KMS-11 (cell line): ENCODE measurements around the gene DNAJC4.

Source experiments
- H2AFZ ChIP-seq: fragments of 200-600 bp; sonication (generic); 2 replicates; pipeline ENCODE4 v1.6.1; 2016; ENCODE audit warnings: antibody characterized with exemption, mixed run types, low read depth
- H3K27ac ChIP-seq: fragments of 200-600 bp; sonication (generic); 2 replicates; pipeline ENCODE4 v1.6.1; 2016; ENCODE audit warnings: mild to moderate bottlenecking, mixed run types
- H3K27me3 ChIP-seq: fragments of 200-600 bp; sonication (generic); 2 replicates; pipeline ENCODE4 v1.6.1; 2017; ENCODE audit warnings: mild to moderate bottlenecking, low read depth, mixed run types, moderate library complexity; ENCODE audit not compliant: insufficient read depth
- H3K36me3 ChIP-seq: fragments of 200-600 bp; sonication (generic); 2 replicates; pipeline ENCODE4 v1.6.1; 2017; ENCODE audit warnings: mild to moderate bottlenecking, mixed run types; ENCODE audit not compliant: insufficient read depth
- H3K4me1 ChIP-seq: fragments of 200-600 bp; sonication (generic); 2 replicates; pipeline ENCODE4 v1.6.1; 2016; ENCODE audit warnings: mild to moderate bottlenecking, low read depth, mixed run types; ENCODE audit not compliant: poor library complexity, severe bottlenecking
- H3K4me2 ChIP-seq: fragments of 200-600 bp; sonication (generic); 2 replicates; pipeline ENCODE4 v1.7.0; 2016; ENCODE audit warnings: mild to moderate bottlenecking, mixed run types
- H3K4me3 ChIP-seq: fragments of 200-600 bp; sonication (generic); IDR thresholded peaks from 2 replicates; pipeline ENCODE4 v1.6.1; 2017; ENCODE audit warnings: low read depth, low read length, mixed read lengths; ENCODE audit not compliant: insufficient read depth
- H3K79me2 ChIP-seq: fragments of 200-600 bp; sonication (generic); 2 replicates; pipeline ENCODE4 v1.6.1; 2016; ENCODE audit warnings: low read depth, mixed run types; ENCODE audit not compliant: insufficient read depth
- H3K9ac ChIP-seq: fragments of 200-600 bp; sonication (generic); 2 replicates; pipeline ENCODE4 v1.6.1; 2016; ENCODE audit warnings: mild to moderate bottlenecking, mixed run types
- H4K20me1 ChIP-seq: fragments of 200-600 bp; sonication (generic); 2 replicates; pipeline ENCODE4 v1.6.1; 2016; ENCODE audit warnings: mild to moderate bottlenecking, mixed run types; ENCODE audit not compliant: insufficient read depth
- TF ChIP-seq, protein P1 (sequence below): fragments of 200-600 bp; sonication (generic); conservative IDR thresholded peaks from 2 replicates; pipeline ENCODE4 v1.6.1; 2017; ENCODE audit warnings: low read depth, mild to moderate bottlenecking, antibody characterized with exemption, low read length, moderate library complexity, mixed read lengths

The DNAJC4 gene

DNA sequence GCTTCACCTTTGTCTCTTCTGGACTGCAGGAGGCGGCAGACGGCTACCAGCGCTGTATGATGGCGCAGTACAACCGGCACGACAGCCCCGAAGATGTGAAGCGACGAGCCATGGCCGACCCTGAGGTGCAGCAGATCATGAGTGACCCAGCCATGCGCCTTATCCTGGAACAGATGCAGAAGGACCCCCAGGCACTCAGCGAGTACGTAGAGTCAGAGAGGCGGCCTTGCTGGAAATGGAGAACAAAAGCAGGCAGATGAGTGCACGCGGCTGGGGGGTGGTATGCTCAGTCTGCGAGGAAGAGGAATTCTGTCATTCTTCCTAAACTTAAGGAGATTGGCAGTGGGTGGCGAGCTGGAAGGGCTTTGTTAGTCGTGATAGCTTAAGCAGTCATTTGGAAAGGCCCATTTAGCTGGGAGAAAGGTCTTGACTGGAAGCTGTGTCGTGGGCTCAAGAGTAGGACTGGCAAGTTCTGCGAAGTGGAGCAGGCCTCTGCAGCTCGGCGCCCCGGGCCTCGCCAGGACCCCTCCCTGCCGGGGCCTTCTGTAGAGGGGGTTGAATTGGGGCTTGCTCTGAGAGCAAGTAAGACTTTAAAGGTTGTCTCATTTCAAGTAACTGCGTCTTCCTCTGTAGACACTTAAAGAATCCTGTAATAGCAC lies 26.8 kb upstream of the DNAJC4 start:
- Histone ChIP-seq H3K4me1 (peaks cover 40% of the 10 kb centered on the region), H3K4me3 (no peak overlapping the region), H3K4me2 (no peak overlapping the region; the same call in 1 of the 2 replicates), H3K36me3 (peaks cover 23% of the 10 kb centered on the region; the same call in 1 of the 2 replicates), H2AFZ (no peak overlapping the region), H3K27me3 (no peaks in the 10 kb centered on the region), H3K27ac (no peak overlapping the region), H3K79me2 (peaks cover 8% of the 10 kb centered on the region; the same call in 1 of the 2 replicates), H3K9ac (no peak overlapping the region), H4K20me1 (0 out of 2 replicates have a peak, but pooled peaks cover 6% of the 10 kb centered on the region)
- TF ChIP-seq, protein P1, sequence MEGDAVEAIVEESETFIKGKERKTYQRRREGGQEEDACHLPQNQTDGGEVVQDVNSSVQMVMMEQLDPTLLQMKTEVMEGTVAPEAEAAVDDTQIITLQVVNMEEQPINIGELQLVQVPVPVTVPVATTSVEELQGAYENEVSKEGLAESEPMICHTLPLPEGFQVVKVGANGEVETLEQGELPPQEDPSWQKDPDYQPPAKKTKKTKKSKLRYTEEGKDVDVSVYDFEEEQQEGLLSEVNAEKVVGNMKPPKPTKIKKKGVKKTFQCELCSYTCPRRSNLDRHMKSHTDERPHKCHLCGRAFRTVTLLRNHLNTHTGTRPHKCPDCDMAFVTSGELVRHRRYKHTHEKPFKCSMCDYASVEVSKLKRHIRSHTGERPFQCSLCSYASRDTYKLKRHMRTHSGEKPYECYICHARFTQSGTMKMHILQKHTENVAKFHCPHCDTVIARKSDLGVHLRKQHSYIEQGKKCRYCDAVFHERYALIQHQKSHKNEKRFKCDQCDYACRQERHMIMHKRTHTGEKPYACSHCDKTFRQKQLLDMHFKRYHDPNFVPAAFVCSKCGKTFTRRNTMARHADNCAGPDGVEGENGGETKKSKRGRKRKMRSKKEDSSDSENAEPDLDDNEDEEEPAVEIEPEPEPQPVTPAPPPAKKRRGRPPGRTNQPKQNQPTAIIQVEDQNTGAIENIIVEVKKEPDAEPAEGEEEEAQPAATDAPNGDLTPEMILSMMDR = no peak

DNA sequence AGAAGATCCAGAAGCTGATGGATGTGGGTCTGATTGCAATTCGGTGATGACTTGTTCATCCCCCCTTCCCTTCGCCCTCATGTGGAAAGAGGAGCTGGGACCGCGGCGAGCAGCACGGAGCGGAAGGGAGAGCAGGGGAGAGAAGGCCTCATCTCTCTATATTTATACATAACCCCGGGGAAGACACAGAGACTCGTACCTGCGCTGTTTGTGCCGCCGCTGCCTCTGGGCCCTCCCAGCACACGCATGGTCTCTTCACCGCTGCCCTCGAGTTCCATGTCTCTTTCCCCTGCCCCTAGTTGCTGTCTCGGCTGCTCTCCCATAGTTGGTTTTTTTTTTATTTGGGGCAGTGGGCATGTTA lies 26.3 kb upstream of the DNAJC4 start:
- Histone ChIP-seq H4K20me1 (0 out of 2 replicates have a peak, but pooled peaks cover 6% of the 10 kb centered on the region), H2AFZ (no peak overlapping the region), H3K79me2 (peaks cover 8% of the 10 kb centered on the region; the same call in 1 of the 2 replicates), H3K4me2 (no peak overlapping the region; the same call in 1 of the 2 replicates), H3K4me1 (peaks cover 40% of the 10 kb centered on the region), H3K27ac (no peak overlapping the region), H3K9ac (no peak overlapping the region), H3K27me3 (no peaks in the 10 kb centered on the region), H3K4me3 (no peak overlapping the region), H3K36me3 (peaks cover 18% of the 10 kb centered on the region; the same call in 1 of the 2 replicates)
- TF ChIP-seq, protein P1 = no peak

GRCh38 chr11:64204464-64204989 lies 25.8 kb upstream of the DNAJC4 start:
- TF ChIP-seq, protein P1 = peak; percentile 73
- H3K9ac ChIP-seq = no peak overlapping the region
- no peak overlapping the region for H2AFZ ChIP-seq
- peaks cover 18% of the 10 kb centered on the region; the same call in 1 of the 2 replicates for H3K36me3 ChIP-seq
- peaks cover 40% of the 10 kb centered on the region for H3K4me1 ChIP-seq
- H3K4me2 ChIP-seq = no peak overlapping the region; the same call in 1 of the 2 replicates
- 0 out of 2 replicates have a peak, but pooled peaks cover 6% of the 10 kb centered on the region for H4K20me1 ChIP-seq
- no peaks in the 10 kb centered on the region for H3K27me3 ChIP-seq
- peak overlapping the region; percentile 2; the same call in 1 of the 2 replicates for H3K27ac ChIP-seq
- H3K79me2 ChIP-seq = peaks cover 8% of the 10 kb centered on the region; the same call in 1 of the 2 replicates
- no peak overlapping the region for H3K4me3 ChIP-seq

DNA sequence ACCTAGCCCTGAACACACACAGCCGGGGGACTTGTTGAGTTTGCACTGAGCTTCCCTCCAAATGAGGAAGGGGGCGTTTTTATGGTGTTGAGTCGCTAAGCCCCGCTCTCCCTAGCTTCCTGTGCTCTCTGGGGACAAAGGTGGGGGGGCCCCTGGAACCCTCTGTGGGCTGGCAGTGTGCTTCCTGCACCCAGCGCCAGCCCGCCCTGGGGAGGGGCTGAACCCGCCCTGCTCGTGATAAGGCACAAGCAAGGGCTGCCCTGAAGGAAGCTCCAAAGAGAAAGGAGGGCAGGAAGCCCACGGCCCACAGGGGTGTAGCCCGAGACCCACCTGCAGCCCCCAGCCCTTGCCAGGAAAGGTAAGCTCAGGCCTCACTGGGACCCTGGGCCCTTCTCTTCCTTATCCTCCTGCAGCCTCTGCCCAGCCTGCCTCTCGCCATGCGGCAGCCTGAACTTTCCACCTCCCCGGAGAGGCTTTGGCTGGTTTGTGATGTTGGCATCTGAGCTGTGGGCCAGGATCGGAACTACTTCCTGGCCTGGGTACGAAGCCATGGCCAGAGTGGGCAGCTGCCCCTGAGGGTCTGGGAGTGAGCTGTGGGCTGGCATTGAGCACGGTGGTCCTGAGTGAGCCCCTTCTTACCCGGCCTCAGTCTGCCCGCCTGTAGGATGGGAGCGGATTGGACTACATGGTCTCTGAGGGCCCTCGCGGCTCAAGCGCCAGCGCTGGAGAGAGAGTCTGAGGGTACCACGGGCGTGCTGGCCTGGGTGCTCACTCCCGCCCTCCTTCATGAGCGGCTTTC lies 23.7 kb upstream of the DNAJC4 start, which contains the start of gene FERMT3:
FERMT3 (plus strand) TSS at position 265 of the 799 bp plus-strand sequence. CDS start 644 bp downstream, outside the sequence.
- no peaks in the 10 kb centered on the region for H3K27me3 ChIP-seq
- TF ChIP-seq, protein P1 = no peak; the same call in 1 of the 2 replicates
- peaks cover 3% of the 10 kb centered on the region; the same call in 1 of the 2 replicates for H3K79me2 ChIP-seq
- H3K4me3 ChIP-seq = no peak within 1 kb of the TSS
- H3K36me3 ChIP-seq = peaks cover 7% of the 10 kb centered on the region; the same call in 1 of the 2 replicates
- 0 out of 2 replicates have a peak, but pooled peaks cover 6% of the 10 kb centered on the region for H4K20me1 ChIP-seq
- H3K4me1 ChIP-seq = peaks cover 40% of the 10 kb centered on the region
- H3K4me2 ChIP-seq = peak within 1 kb of the TSS; percentile 84
- H2AFZ ChIP-seq = peak within 1 kb of the TSS; percentile 21; the same call in 1 of the 2 replicates
- H3K9ac ChIP-seq = peak within 1 kb of the TSS; percentile 71
- peak within 1 kb of the TSS; percentile 58 for H3K27ac ChIP-seq
